NCI-H1417 treated with DMSO at 0.1 percent for 48 hours (cell line): ENCODE results near the gene TBX1.
"Not testable (repeated sequence)": the region's sequence is repeated elsewhere in the genome, so short reads cannot be mapped to it uniquely, and the experiment has no call there.

ENCODE experiments used
- DNase-seq: peaks from one replicate; lab custom pipeline; 2025; lab: John Stamatoyannopoulos, UW

TBX1 gene

GRCh38 chr22:19723232-19723982 lies 37.2 kb upstream of the TBX1 start, which contains the start of gene GP1BB:
Gene GP1BB (plus strand): TSS chr22:19723539. CDS start chr22:19723570, 31 bp downstream.
- no peak for DNase-seq

DNA sequence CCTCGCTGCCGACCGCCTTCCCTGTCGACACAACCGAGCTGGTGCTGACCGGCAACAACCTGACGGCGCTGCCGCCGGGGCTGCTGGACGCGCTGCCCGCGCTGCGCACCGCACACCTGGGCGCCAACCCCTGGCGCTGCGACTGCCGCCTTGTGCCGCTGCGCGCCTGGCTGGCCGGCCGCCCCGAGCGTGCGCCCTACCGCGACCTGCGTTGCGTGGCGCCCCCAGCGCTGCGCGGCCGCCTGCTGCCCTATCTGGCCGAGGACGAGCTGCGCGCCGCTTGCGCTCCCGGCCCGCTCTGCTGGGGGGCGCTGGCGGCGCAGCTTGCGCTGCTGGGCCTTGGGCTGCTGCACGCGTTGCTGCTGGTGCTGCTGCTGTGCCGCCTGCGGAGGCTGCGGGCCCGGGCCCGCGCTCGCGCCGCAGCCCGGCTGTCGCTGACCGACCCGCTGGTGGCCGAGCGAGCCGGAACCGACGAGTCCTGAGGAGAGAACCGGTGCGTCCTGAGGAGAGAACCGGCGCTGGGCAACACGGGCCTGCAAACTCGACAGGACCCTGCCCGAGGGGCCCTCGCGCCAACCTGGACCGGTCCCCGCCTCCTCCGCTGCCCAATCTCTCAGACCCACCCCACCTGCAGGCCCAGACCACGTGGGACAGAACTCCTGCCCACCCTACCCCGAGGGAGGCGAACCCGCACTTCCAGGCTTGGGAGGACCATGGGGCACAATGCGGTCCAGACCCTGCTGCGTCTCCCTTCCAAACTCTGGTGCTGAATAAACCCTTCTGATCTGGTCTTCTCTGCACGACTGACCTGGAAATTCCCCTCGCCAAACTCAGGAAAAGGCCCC lies 36.4 kb upstream of the TBX1 start:
- no peak for DNase-seq

GRCh38 chr22:19724927-19725661 lies 35.5 kb upstream of the TBX1 start:
- no peak for DNase-seq

GRCh38 chr22:19726064-19726788 lies 34.4 kb upstream of the TBX1 start:
- not testable (repeated sequence) for DNase-seq

- no peak for DNase-seq
Measured at GRCh38 chr22:19727310-19728150, 33.0 kb upstream of the TBX1 start.

DNA sequence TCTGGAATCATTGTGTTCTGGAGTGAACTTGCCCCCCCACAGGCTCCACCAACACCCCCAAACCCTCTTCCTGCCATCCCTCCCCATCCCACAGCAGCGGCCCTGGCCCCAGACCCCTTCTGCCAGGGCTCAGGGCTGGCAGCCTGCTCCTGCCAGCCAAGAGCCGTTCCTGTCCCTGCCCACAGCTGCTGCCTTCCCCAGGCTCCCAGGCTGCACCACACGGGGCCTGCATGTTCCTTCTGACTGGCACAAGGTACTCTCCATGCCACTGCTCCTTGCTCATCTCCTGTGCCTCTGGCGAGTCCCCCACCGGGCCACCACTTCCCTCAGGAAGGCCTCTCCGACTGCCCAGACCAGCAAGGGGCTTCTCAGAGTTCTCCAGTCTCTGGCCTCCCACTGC lies 32.3 kb upstream of the TBX1 start:
- no peak for DNase-seq

DNA sequence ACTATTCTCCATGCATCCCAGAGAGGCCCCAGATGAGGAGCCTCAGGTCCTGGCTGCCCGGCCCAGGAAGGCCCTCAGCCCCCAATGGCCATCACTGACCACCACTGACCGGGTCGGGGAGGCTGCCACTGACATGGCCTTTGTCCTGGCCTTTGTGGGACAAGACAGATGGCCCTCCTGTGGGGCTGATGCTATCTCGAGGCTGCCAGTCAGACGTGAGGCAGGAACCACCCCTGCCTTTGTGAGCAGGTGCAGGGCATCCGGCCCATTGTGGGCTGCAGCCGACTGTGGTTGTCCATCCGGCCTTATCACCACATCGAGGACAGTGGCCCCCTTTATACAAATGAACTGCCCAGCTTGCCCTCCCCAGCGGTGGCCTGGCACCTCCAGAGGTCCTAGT lies 31.7 kb upstream of the TBX1 start:
- DNase-seq = no peak

DNA sequence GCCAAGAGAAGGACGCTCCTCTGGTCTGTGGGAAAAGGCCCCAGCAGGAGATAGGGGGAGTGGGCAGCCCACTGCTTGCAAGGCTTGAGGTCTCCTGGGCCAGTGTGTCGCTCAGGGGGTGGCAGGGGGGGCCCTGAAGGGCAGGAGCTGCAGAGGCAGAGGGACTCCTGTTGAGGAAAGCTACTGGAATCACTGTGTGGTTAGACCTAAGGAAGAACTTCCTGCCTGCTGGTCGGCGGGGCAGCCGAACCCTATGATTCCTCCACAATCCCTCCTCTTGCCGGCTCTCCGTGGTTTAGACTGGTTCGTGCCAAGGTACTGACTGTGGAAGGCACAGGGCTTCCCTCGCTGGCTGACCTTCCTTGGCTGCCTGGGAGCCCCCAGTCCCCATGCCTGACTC lies 31.1 kb upstream of the TBX1 start:
- no peak for DNase-seq

- no peak for DNase-seq
Measured at GRCh38 chr22:19730198-19730597, 30.4 kb upstream of the TBX1 start.

DNA sequence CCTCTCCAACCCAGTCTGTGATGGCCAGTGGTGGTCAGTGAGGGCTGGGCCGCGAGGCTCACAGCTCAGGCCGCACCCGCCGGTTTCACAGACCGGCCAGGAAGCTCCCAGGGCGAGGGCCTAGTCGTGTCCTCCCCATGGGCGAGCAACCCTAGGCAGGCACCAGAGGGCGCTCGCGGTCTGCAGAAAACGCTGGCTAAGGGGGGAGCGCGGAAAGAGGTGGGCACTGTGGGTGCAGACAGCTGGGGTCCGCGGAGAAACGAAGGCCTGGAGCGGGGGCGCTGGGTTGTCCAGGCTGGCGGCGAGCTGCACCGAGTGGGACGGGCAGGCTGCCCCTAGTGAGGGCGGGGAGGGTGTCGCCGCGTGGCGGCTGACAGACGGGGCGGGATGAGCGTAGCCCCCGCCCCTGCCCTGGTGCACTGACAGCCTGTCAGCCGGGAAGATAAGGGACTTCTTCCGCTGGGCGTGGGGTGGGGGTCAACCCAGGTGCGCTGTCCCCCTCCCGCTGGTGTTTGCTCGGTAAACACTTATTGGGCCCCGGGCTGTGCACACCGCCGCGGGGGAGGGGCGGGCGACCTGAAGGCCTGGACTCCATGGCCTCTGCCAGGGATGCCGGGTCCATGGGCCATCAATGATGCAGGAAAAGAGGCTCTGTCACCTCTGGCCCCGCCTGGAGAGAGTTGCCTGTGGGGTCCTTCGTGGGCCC lies 29.8 kb upstream of the TBX1 start:
- peak; percentile 52 for DNase-seq

DNA sequence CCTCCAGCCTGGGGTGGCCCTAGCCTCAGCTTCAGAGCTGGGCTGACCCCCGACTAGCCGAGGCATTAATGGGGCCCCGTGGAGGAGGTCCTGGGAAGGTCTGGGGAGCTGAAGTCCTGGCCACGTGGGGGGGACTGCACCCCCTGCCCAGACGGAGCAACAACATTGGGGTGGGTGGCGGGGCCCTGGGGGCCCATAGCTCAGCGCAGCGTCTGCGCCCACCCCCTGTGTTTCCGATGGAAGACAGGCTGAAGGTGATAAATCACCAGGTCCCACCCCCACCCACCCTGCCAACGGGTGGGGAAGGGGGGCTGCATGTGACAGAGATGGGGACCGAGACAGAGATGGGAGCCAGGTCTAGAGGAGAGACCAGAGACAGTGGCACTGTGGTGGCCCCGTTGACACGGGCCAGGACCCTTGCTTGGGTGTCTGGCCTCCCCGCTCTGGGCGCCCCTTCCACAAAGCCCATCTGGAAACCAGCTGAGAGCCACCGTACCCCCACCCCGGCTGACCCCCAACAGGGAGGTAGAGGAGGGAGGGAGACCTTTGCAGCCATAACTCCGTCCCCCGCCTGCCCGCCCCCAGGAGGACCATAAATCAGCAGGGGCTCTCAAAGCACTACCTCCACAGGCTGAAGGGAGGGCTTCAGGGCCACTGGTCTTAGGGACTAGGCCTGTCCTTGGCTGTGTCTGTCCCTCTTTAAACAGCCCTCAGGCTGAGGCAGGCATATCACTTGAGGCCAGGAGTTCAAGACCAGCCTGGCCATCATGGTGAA lies 29.0 kb upstream of the TBX1 start:
- no peak for DNase-seq

DNA sequence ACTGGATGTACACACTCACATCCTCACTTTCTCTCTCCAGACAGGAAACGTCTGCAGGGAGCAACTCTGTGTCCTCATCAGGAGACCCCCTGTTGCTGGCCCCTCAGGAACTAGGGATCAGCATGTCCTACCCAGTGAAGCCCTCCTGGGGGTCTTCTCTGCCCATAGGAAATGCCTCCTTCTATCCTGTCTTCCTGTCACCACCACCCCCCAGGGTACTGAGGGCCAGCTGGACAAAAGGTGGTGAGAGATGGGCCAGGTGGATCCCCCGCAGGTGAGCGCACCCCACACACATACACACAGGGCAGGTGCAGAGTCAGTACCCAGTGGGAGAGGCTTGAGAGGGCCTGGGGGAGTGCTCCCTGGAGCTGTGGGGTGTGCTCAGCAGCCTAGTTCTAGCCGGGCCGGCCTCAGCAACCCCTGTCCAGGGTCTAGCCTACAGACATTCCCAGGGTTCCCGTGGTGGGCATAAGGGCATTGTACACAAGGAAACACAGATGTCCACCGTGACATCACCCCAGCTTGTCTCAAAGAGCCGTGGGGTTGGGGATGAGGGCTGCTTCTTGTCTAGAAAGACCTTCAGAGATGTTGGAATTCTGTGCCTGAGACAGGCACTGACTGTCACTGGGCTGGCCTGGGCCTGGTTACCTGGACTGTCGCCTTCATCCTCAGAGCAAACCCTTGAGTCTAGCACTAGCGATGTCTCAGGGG lies 28.0 kb upstream of the TBX1 start:
- no peak for DNase-seq

- no peak for DNase-seq
Measured at GRCh38 chr22:19733755-19734154, 26.8 kb upstream of the TBX1 start.

GRCh38 chr22:19734163-19734562 lies 26.4 kb upstream of the TBX1 start:
- DNase-seq = no peak

DNA sequence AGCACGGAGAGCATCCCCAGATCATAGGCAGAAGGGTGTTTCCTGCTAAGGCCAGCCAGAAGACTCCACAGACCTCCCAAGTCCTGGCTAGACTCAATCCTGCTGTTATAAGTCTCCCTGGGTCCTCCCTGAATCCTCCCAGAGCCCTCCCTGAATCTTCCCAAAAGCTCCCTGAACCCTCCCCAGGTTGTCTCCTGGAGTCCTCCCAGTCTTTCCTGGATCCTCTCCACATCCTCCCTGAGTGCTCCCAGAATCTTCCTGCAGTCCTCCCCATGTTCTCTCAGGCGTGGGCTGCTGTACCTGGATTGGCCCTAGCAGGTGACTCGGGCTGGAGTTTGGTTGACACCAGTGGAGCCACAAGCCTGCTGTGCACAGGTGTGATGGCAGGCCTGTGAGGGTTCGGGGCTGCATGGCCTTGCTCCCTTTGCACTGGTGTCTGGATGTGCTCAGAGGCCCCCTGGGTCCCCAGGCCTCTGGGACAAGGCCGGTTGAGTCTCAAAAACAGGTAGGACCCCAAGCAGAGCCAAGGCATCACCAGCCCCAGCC lies 25.7 kb upstream of the TBX1 start:
- no peak for DNase-seq

DNA sequence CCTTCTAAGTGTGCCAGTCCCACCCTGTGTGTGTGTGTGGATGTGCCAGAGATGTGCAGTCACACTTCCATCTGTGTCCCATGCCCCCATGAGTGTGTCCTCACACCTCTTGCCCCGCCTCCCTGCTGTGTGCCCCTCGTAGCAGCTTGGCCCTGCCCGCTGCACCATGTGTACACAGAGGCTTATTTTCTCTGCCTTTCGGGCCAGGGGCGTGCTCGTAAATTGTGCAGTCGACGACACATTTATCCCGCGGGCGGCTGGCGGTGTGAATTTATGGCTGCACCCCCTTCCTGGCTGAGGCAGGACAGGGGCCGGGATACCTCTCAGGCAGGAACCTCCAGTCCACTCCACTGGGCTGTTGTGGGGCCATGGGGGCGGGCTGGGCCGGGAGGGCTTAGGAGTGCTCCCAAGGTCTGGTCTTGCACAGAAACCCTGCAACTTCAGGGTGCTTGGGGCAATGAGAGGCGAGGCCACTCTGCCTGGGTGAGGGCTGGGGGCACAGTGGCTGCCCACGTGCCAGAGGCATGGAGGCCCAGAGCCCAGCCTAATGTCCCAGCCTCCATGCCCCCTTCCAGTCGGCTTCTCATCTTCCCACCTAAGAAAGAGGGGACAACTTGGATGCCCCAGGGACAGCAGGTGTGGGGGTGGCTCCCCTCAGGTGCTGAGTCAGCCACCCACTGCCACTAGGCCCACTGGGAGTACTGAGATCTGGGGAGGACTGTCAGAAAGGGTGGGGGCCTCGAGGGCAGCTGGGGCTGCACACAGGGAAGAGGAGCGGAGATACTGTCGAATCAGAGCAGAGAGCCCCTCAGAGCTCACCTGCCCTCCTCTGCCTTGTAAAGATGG lies 24.7 kb upstream of the TBX1 start:
- DNase-seq = no peak

- DNase-seq = no peak
Measured at GRCh38 chr22:19737846-19738663, 22.5 kb upstream of the TBX1 start.
